Measurements from ENCODE around the gene OR2T33.
"Not testable (repeated sequence)": the region's sequence is repeated elsewhere in the genome, so short reads cannot be mapped to it uniquely, and the experiment has no call there.

OR2T33 gene, protein sequence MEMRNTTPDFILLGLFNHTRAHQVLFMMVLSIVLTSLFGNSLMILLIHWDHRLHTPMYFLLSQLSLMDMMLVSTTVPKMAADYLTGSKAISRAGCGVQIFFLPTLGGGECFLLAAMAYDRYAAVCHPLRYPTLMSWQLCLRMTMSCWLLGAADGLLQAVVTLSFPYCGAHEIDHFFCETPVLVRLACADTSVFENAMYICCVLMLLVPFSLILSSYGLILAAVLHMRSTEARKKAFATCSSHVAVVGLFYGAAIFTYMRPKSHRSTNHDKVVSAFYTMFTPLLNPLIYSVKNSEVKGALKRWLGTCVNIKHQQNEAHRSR

DNA sequence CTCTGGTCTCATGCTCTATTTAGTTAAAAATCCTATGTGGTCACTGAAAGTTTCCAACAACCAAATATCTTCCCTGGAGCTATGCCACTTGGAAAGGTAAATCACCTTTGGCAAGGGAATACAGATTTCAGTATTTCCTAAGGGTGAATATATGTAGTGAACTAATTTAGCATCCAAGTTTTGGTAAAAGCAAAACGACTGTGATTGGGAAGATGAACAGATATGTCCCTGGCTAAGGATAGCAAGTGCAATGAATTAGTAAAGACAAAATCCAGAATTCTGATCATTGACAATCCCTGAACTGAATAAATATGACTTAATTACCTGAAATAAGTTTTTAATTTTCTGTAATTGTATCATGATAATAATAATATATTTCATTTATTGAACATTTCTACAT lies at the start of gene OR2T33:
TSS of gene OR2T33 (minus strand) at position 101 of the 400 bp plus-strand sequence. CDS start 4,162 bp downstream, outside the sequence.
- DNase-seq (ENCODE audit: low read depth in 1 of 2, low spot score in 1 of 2): no peak

DNA sequence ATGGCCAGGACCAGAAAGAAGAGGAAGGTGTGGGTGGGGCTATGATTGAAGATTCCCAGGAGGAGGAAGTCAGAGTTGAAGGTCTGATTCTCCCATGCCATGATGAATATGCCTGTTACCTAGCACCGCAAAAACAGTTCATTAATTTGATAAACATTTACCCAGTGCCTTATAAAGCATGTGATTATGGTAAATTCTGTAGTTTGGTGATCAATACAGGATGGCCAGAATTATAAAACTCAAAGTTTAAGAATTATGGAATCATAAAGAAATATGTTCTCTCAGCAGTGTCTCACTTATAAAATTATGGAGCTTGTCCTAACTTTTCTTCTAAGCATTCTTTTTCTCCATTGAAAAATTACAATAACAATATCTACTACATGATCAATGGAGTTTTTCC lies 46.7 kb upstream of the OR2T33 start, which contains the start of gene OR2M7:
TSS of gene OR2M7 (minus strand) at position 101 of the 400 bp plus-strand sequence. CDS start at position 101, 0 bp downstream.
- no peak for DNase-seq (ENCODE audit: low read depth in 1 of 2, low spot score in 1 of 2)

DNA sequence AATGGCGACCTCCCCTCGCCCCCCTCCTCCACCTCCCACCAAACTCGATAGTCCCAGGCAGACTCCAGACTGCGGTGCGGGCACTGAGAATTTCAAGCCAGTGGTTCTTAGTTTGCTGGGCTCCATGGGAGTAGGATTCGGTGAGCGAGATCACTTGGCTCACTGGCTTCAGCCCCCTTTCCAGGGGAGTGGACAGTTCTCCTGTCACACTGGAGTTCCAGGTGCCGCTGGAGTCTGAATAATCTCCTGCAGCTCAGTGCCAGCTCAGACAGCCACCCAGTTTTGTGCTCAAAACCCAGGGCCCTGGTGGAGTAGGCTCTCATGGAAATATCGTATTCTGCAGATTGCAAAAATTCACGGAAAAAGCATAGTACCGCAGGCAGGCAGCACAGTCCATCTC lies 39.0 kb upstream of the OR2T33 start:
- DNase-seq (ENCODE audit: low read depth in 1 of 2, low spot score in 1 of 2): no peak

DNA sequence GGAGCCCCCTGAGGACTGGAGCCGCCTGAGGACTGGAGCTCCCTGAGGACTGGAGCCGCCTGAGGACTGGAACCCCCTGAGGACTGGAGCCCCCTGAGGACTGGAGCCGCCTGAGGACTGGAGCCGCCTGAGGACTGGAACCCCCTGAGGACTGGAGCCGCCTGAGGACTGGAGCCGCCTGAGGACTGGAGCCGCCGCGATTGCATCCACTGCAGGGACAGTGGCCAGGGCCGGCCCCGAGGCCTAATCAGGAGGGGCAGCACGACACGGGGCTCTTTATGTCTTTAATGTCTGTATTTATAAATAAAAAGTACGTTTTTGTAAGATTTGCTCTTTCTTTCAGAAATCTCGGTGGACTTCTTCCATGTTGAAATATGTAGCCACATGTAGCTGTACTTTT lies 29.0 kb upstream of the OR2T33 start:
- DNase-seq (ENCODE audit: low read depth in 1 of 2, low spot score in 1 of 2): not testable (repeated sequence)

DNA sequence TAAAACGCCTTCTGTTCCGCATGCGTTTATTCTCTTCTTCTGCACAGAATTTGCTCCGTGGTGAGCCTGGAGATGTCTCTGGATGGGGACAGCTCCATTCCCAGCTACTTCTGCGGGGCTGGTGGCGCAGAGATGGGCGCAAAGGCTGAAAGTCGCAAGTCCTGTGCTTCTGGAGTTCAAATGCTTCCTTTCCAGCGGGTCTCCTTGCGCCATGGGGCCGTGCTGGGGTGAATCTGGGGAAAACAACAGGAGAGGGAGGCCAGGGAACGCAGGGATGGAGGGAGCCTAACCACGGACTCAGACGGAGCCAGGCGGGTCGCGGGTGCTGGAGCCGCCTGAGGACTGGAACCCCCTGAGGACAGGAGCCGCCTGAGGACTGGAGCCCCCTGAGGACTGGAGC lies 28.3 kb upstream of the OR2T33 start:
- no peak for DNase-seq (ENCODE audit: low read depth in 1 of 2, low spot score in 1 of 2)

DNA sequence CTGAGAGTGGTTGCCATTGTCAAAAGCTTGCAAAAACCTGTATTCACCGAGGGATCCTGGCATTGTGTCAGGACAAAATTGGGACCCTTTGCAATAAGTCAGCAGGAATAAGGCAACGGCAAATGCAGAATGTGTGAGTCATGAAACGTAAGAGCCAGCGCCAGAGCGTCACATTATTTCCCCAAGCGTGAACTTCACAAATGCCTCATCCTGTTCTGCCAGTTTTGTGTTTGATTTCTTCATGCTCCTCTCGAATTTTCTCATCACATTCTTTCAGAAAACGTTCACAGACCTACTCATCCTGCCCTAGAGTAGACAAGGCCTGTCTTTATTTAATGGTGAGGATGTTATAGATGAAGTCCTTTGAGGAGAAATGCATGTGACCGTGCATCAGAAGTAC lies 27.9 kb upstream of the OR2T33 start:
- not testable (repeated sequence) for DNase-seq (ENCODE audit: low read depth in 1 of 2, low spot score in 1 of 2)

DNA sequence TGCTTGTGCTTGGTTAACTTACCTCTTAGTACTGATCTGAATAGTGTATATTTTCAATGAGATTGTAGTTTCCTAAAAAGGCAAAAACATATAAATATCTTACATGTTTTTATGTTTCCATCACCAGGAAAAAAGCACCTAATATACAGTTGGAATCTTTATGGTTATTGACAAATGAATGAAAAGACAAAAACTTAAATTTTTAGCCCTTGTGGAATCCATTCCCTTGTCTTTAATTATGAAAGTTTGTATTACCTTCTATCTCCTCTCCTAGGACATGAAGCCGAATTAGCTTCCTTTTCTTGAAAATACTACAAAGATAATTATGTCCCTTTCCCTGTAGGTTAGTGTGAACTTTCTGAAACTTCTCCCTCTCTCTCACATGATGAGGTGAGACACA lies 25.5 kb upstream of the OR2T33 start, which contains the start of gene OR2T12:
TSS of gene OR2T12 (minus strand) at position 101 of the 400 bp plus-strand sequence. CDS start 7,846 bp downstream, outside the sequence.
- DNase-seq (ENCODE audit: low read depth in 1 of 2, low spot score in 1 of 2): no peak

DNA sequence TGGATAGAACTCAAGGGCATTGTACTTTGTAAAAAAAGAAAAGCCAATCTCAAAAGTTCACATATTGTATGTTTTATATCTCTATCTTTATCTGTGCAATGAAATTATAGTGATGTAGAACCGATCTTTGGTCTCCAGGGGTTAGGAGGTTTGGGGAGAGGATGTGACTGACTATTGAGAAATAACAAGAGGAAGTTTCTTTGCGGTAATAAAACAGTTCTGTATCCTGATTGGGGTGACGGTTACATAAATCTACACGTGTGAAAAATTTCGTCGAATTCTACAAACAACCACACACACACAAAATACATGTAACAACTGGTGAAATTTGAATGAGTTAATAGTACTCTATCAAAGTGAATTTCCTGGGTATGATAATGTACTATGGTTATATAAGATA lies 10.6 kb upstream of the OR2T33 start:
- DNase-seq (ENCODE audit: low read depth in 1 of 2, low spot score in 1 of 2): no peak

DNA sequence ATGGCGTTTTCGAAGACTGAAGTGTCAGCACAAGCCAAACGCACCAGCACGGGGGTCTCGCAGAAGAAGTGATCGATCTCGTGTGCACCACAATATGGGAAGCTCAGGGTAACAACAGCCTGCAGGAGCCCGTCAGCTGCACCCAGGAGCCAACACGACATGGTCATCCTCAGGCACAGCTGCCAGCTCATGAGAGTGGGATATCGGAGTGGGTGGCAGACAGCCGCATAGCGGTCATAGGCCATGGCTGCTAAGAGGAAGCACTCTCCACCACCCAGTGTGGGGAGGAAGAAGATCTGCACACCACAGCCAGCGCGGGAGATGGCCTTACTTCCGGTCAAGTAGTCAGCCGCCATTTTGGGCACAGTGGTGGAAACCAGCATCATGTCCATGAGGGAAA lies 4.6 kb downstream of the OR2T33 start:
- DNase-seq (ENCODE audit: low read depth in 1 of 2, low spot score in 1 of 2): not testable (repeated sequence)

DNA sequence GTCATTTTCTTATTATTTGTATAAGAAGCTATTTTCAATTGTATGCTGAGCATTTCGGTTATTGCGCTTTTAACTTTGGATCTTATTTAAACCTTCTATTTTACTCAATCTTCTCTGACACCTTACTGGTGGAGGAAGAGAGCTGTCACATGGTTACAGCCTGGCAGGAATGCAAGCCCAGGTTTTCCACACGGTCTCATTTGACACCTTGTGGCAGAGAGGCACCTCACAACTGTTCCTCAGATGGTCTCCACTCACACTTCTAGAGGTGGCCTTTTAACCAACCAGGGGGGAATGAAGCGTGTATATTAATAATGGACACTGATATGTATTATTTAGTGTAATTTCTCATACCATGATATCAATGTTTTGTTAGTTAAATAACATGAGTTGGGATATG lies 9.6 kb downstream of the OR2T33 start:
- no peak for DNase-seq (ENCODE audit: low read depth in 1 of 2, low spot score in 1 of 2)

DNA sequence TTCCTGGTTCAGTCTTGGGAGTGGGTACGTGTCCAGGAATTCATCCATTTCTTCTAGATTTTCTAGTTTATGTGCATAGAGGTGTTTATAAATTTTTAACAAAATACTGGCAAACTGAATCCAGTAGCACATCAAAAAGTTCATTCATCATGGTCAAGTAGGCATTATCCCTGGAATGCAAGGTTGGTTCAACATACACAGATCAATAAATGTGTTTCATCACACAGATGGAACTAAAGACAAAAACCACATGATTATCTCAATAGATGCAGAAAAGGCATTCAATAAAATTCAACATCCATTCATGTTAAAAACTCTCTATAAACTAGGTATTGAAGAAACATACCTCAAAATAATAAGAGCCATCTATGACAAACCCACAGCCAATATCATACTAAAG lies 18.5 kb downstream of the OR2T33 start:
- not testable (repeated sequence) for DNase-seq (ENCODE audit: low read depth in 1 of 2, low spot score in 1 of 2)

DNA sequence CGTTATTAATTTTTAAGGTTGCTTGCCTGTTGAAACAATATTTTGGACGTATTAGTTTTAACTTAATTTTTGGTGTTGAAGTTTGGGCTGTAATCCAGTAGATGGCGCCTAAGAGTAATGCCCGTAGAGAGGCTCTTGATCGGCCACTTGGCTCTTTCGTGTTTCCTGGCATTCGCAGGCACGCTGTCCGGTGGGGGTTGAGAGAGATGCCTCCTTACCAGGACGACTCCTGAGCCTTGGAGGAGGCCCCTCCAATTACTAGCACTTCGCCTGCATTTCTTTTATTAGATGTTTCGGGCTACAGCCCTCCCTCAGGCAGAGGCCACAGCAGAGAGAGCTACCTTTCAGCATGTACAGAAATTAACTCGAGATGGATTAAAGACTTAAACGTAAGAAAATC lies 34.6 kb downstream of the OR2T33 start:
- DNase-seq (ENCODE audit: low read depth in 1 of 2, low spot score in 1 of 2): no peak

DNA sequence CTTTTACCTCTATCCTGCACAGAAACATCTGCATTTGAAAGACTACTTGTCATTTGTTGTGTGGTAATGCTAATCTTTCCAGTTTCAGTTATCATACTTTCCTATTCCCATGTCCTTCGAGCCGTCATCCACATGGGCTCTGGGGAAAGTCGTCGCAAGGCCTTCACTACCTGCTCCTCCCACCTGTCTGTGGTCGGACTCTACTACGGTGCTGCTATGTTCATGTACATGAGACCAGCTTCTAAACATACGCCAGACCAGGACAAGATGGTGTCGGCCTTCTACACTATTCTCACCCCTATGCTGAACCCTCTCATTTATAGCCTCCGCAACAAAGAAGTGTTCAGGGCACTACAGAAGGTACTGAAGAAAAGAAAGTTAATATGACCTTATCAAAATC lies 38.3 kb downstream of the OR2T33 start:
- no peak for DNase-seq (ENCODE audit: low read depth in 1 of 2, low spot score in 1 of 2)

DNA sequence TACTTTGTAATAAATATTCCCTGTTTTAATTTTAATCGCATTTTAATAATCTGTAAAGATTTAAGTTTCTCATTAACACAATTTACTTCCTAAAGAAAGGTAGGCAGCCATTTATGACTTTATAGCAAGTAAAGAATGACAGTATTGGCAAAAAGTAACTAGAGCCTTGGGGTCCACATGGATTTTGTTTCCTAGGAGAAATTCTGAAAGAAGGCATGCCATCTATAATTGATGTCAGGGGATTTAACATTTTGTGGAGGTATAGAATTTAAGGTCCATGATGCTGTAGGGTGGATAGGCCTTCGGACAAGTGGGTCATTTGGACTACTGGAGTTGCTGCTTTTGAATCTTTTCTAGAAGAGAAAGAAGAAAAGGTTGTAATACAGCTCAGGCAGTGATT lies 46.7 kb downstream of the OR2T33 start, which contains the start of gene OR2M4:
TSS of gene OR2M4 (plus strand) at position 301 of the 400 bp plus-strand sequence. CDS start 7,512 bp downstream, outside the sequence.
- no peak for DNase-seq (ENCODE audit: low read depth in 1 of 2, low spot score in 1 of 2)

DNA sequence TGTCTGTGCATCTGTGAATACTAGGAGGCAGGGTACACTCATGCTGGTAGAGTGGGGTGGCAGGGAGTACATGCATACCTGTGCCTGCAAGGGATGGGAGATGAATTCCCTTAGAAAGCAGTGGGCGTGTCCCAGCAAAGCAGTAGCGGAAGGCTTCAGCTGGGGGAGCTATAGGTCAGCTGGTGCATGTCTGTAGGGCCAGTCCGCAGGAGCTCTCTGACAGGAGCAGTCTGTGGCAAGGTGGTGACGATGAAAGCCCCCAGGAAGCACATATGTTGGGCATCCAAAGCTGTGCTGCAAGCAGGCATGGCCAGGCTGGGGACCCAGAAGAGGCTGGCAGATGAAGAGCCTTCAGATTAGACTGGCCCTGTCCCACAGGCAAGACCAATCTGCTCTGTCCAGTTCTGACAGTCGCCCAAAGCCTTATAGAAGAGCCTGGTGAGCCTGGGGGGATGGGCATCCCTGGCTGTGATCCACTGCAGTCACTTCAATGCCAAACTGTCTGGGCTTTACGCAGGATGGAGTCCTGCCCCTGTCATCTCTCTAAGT lies 48.3 kb downstream of the OR2T33 start:
- DNase-seq (ENCODE audit: low read depth in 1 of 2, low spot score in 1 of 2): no peak

DNA sequence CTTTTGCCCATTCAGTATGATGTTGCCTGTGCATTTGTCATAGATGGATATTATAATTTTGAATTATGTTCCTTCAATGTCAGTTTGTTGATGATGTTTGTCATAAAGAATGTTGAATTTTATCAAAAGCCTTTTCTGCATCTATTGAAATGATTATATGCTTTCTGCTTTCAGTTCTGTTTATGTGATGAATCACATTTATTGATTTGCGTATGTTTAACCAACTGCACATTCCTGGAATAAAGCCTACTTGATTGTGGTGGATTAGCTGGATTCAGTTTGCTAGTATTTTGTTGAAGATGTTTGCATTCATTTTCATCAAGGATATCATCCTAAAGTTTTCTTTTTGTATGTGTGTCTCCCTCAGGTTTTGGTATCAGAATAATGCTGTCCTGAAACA lies 52.2 kb downstream of the OR2T33 start:
- DNase-seq (ENCODE audit: low read depth in 1 of 2, low spot score in 1 of 2): no peak
